T-helper 2 cell (primary cell): ENCODE results near the gene SET.
"Not testable (repeated sequence)": the region's sequence is repeated elsewhere in the genome, so short reads cannot be mapped to it uniquely, and the experiment has no call there.

Experiments used
- DNase-seq, 5 experiments: peaks; one replicate each; pipeline versions ENCODE4 v3.0.0 to v3.0.0-alpha.2; 2012 to 2022
- total RNA-seq, 2 donors: gene quantifications; one replicate each; lab custom pipeline; 2026; lab: John Stamatoyannopoulos, UW

Gene SET
- 360 to 425 reads per million in 2 donors for total RNA-seq

- peak; percentile 84 to 96 (median 88) for DNase-seq
Observed at GRCh38 chr9:128688501-128689292, at the start of gene SET. Gene SET (plus strand): TSS chr9:128689222. CDS start chr9:128689583, 361 bp downstream.

GRCh38 chr9:128640603-128641002 is 48.4 kb upstream of the SET start:
- DNase-seq, result no peak

- no peak for DNase-seq
Observed at GRCh38 chr9:128642675-128643245, 46.3 kb upstream of the SET start.

- DNase-seq, result peak in 1 of 5 experiments; percentile 33
Observed at GRCh38 chr9:128643519-128644300, 45.3 kb upstream of the SET start.

GRCh38 chr9:128648206-128648605 is 40.8 kb upstream of the SET start:
- DNase-seq, result peak; percentile 23 to 71 (median 55)

- no peak for DNase-seq
Observed at GRCh38 chr9:128651798-128652197, 37.2 kb upstream of the SET start.

GRCh38 chr9:128653908-128654307 is 35.1 kb upstream of the SET start:
- DNase-seq, result no peak

- no peak for DNase-seq
Observed at GRCh38 chr9:128654481-128654880, 34.5 kb upstream of the SET start.

GRCh38 chr9:128656416-128657343 is 32.3 kb upstream of the SET start, which contains the start of gene DYNC2I2:
Gene DYNC2I2 (minus strand): TSS chr9:128656847. CDS start chr9:128656726, 121 bp downstream.
- DNase-seq, result peak; percentile 91 to 97 (median 95)

- DNase-seq, result no peak
Observed at GRCh38 chr9:128657344-128657704, 31.7 kb upstream of the SET start.

GRCh38 chr9:128657796-128658195 is 31.2 kb upstream of the SET start:
- DNase-seq, result no peak

GRCh38 chr9:128666481-128666941 is 22.5 kb upstream of the SET start:
- not testable (repeated sequence) for DNase-seq

- DNase-seq, result no peak
Observed at GRCh38 chr9:128669786-128670185, 19.2 kb upstream of the SET start.

GRCh38 chr9:128675382-128675781 is 13.6 kb upstream of the SET start:
- no peak for DNase-seq

GRCh38 chr9:128677794-128678193 is 11.2 kb upstream of the SET start:
- DNase-seq, result no peak

- peak in 2 of 5 experiments; percentile 12 to 44 for DNase-seq
Observed at GRCh38 chr9:128683340-128684064, 5.5 kb upstream of the SET start.

GRCh38 chr9:128684065-128684324 is 5.0 kb upstream of the SET start:
- no peak for DNase-seq

- DNase-seq, result peak; percentile 45 to 87 (median 65)
Observed at GRCh38 chr9:128684325-128685199, 4.5 kb upstream of the SET start.

- peak in 2 of 5 experiments; percentile 33 to 76 for DNase-seq
Observed at GRCh38 chr9:128685636-128686489, 3.2 kb upstream of the SET start.

GRCh38 chr9:128687453-128687852 is 1.6 kb upstream of the SET start:
- no peak for DNase-seq
